Measurements from ENCODE around the gene PTPRJ. TPM values are rescaled to one million over a fixed set of nuclear protein-coding genes. Genes with fewer than 3 reads are reported as not detected.

PTPRJ gene
- total RNA-seq, 1 donor from 2014 or later, result 18.6 TPM

DNA sequence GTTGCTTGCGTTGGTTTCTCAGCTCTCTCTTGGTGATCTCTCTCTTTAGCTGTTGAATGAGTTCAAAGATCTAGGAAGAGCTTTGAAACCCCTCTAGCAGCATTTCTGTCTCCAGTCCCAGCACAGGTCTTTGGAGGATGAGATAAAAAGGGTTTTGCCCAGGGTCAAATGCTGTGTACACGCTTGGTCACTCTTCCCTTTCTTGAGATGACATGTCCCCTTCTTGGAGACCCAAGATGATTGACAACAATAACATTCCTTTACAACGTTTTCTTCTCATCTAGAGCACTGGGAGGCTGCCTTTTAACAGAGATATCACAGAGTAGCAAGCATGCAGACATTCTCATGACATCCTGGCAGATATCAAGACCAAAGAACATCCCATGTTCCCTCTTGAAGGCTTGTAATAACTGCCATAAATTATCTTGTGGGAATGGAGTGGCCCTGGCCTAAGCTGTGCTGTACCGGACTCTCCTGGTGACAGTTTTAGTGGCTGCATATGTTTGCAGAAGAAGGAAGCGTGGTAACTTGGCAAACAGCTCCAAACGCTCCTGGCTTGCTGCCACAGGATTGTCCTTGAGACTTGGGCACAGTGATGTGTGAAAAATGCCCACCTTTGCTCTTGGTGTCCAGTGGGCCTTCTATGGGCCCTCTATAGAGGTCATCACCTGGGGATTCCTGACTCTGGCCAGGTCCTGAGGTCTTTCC lies 107.8 kb downstream of the PTPRJ start:
- peaks cover 28% of the 10 kb centered on the region for H3K4me1 Mint-ChIP-seq (ENCODE audit: unreplicated experiment)
- peak overlapping the region; percentile 15 for H3K27ac Mint-ChIP-seq
- TF ChIP-seq, protein P1, sequence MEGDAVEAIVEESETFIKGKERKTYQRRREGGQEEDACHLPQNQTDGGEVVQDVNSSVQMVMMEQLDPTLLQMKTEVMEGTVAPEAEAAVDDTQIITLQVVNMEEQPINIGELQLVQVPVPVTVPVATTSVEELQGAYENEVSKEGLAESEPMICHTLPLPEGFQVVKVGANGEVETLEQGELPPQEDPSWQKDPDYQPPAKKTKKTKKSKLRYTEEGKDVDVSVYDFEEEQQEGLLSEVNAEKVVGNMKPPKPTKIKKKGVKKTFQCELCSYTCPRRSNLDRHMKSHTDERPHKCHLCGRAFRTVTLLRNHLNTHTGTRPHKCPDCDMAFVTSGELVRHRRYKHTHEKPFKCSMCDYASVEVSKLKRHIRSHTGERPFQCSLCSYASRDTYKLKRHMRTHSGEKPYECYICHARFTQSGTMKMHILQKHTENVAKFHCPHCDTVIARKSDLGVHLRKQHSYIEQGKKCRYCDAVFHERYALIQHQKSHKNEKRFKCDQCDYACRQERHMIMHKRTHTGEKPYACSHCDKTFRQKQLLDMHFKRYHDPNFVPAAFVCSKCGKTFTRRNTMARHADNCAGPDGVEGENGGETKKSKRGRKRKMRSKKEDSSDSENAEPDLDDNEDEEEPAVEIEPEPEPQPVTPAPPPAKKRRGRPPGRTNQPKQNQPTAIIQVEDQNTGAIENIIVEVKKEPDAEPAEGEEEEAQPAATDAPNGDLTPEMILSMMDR (conservative IDR thresholded peaks at IDR 0.05), result no peak
- H3K36me3 Mint-ChIP-seq, result no peaks in the 10 kb centered on the region
- no peak for DNase-seq (ENCODE audit: extremely low spot score, unreplicated experiment)
- no peak overlapping the region for H3K4me3 Mint-ChIP-seq
- H3K27me3 Mint-ChIP-seq, result no peaks in the 10 kb centered on the region
- no peaks in the 10 kb centered on the region for H3K9me3 Mint-ChIP-seq

DNA sequence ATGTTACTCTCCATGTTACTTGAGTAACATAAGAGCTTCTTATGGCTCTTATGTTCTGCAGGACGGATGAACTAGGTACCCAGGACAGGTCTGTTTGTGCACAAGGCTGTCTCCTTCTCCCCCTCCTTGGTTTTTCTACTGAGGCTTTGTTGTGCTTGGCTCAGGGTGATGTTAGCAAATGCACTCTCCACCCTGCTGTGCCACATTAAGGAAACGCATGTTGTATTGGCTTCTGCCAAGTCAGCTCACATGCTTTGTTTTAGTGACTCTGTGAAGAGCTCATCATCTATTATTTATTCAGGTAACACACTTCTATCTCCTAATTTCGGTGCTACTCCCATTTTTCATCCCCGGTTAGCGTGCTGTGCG lies 108.3 kb downstream of the PTPRJ start:
- no peak for DNase-seq (ENCODE audit: extremely low spot score, unreplicated experiment)
- Mint-ChIP-seq H3K4me3 (no peak overlapping the region), H3K4me1 (ENCODE audit: unreplicated experiment) (peaks cover 30% of the 10 kb centered on the region), H3K36me3 (no peaks in the 10 kb centered on the region), H3K27me3 (no peaks in the 10 kb centered on the region), H3K9me3 (no peaks in the 10 kb centered on the region), H3K27ac (no peak overlapping the region)
- TF ChIP-seq, protein P1 (conservative IDR thresholded peaks at IDR 0.05), result no peak

DNA sequence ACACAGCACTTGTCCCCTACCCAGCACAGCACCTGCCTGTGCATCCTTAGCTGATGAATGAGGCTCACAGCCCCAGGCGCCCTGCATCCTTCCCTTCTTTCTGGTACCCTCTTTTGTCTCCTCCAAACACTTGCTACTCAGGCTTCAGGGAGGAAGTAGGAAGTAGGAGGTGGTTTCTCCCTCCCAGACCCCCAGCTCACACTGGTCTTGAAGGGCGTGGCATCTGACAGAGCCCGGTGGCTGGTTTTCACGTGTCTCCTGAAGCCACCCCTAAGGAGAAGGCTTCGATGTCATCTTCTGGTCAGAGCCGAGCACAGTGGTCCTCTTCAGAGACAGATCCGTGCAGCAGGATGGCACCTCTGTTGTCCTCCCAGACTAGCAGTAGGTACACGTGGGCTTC lies 109.8 kb downstream of the PTPRJ start:
- Mint-ChIP-seq H3K27me3 (peaks cover 2% of the 10 kb centered on the region), H3K4me1 (ENCODE audit: unreplicated experiment) (peaks cover 43% of the 10 kb centered on the region), H3K4me3 (no peak overlapping the region), H3K27ac (no peak overlapping the region), H3K36me3 (no peaks in the 10 kb centered on the region), H3K9me3 (no peaks in the 10 kb centered on the region)
- TF ChIP-seq, protein P1 (conservative IDR thresholded peaks at IDR 0.05), result no peak
- DNase-seq (ENCODE audit: extremely low spot score, unreplicated experiment), result no peak

DNA sequence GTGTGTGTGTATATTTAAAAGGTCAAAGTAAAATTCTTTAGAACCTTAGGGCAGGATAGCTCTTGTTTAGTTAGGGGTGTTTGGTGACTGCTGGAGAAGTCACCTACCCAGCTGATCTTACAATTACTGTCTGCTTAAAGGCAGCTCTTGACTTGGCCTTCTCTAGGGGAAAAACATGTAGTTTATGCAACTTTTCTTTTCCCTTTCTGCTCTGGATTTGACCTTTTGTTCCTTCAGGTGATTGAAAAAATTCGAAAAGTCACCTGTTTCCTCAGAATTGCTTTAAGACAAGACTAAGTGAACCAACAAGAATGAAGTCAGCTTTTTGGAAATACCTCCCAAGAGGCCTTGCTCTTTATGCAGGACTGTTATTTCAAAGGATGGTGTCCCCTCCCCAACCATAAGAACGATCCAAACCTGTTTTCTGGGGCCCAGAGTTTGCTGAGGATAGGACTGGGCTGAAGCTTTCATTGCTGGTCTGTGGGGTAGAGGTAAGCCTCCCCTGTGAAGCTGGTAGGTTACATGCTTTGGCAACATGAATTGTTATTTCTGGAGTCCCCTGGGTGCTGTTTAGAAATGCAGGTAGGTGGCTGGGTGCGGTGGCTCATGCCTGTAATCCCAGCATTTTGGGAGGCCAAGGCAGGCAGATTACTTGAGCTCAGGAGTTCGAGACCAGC lies 111.2 kb downstream of the PTPRJ start:
- Mint-ChIP-seq H3K4me1 (ENCODE audit: unreplicated experiment) (peaks cover 47% of the 10 kb centered on the region), H3K27ac (peak overlapping the region; percentile 15), H3K36me3 (no peaks in the 10 kb centered on the region), H3K27me3 (peaks cover 2% of the 10 kb centered on the region), H3K4me3 (no peak overlapping the region), H3K9me3 (no peaks in the 10 kb centered on the region)
- DNase-seq (ENCODE audit: extremely low spot score, unreplicated experiment), result no peak
- TF ChIP-seq, protein P1 (conservative IDR thresholded peaks at IDR 0.05), result no peak

DNA sequence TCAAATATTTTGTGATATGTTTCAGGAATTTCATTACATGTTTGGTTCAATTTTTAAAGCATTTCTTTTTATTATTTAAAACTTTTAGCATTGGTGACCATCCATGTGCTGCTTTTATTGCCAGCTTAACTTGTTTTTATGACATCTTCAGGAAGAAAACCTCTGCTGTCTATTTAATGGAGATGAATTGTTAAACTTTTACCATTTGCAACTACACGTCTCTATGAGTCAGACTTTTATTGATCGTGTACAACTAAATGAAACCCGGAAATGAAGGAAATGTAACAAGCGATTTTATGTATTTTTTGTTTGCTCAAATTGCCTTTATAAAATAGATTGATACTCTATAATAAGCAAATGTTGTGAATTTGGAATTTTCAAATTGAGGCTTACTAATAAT lies 113.0 kb downstream of the PTPRJ start:
- Mint-ChIP-seq H3K27me3 (peaks cover 2% of the 10 kb centered on the region), H3K36me3 (no peaks in the 10 kb centered on the region), H3K4me3 (no peak overlapping the region), H3K4me1 (ENCODE audit: unreplicated experiment) (peaks cover 51% of the 10 kb centered on the region), H3K27ac (peak overlapping the region; percentile 78), H3K9me3 (no peaks in the 10 kb centered on the region)
- TF ChIP-seq, protein P1 (conservative IDR thresholded peaks at IDR 0.05), result no peak
- no peak for DNase-seq (ENCODE audit: extremely low spot score, unreplicated experiment)

Measured in type B pancreatic cell (in vitro differentiated cells).